ENCODE measurements around the gene GPS1. TPM values are rescaled to one million over a fixed set of nuclear protein-coding genes. Genes with fewer than 3 reads are reported as not detected.

The GPS1 gene
- total RNA-seq, 1 donor from 2014 or later: 102 TPM

DNA sequence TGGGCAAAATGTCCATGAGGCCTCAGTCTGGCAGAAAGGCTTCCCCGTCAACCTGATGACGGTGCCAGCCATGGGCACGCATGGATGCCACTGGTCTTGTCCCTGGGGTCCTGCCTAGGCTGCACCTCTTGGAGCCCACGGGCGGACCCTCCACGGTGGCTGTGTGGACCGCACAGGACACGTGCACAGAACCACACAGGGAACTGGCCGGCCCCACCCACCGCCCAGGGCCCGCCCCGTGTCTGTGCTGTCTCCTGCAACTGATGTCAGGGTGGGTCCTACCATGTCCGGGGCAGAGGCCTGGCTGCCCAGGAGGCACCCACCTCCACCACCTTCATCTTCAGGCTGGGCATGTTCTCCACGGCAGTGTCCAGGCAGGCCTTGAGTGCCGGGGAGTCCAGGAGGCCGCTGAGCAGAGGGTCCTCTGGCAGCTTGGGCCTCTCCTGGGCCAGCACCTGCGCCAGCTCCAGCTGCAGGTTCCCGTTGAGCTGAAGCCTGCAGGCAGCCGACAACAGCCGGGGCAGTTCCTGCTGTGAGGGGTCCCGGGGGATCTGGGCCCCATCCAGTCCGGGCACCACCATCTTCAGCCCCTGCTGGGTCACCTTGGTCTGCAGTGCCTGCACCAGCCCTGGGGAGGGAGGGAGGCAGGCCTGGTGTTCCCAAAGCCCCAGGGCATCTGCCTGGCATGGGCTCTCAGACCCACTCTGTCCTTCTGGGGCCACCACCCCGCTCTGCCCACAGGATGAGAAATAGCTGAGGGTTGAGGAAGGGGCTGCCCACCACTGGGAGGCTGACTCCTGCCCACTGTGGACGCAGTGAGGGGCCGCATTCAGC lies 34.5 kb downstream of the GPS1 start:
- no peaks in the 10 kb centered on the region for H3K36me3 Mint-ChIP-seq (ENCODE audit: low read depth, unreplicated experiment)
- no peak for DNase-seq (ENCODE audit: low read depth)
- Histone ChIP-seq H3K27ac (ENCODE audit: low read depth, low read length) (no peak overlapping the region), H3K4me1 (ENCODE audit: insufficient read depth, low read length) (no peaks in the 10 kb centered on the region), H3K9ac (ENCODE audit: low read length) (no peak overlapping the region), H2AFZ (ENCODE audit: low read depth, low read length) (no peak overlapping the region), H3K4me2 (ENCODE audit: low read length) (no peak overlapping the region), H3K4me3 (ENCODE audit: insufficient read depth, low read depth, low read length) (no peak overlapping the region), H4K20me1 (ENCODE audit: insufficient read depth, low read length) (peaks cover 79% of the 10 kb centered on the region), H3K27me3 (ENCODE audit: insufficient read depth, low read length) (no peaks in the 10 kb centered on the region), H3K79me2 (ENCODE audit: insufficient read depth, low read length) (peaks cover 6% of the 10 kb centered on the region), H3K36me3 (ENCODE audit: insufficient read depth, low read length) (peaks cover 12% of the 10 kb centered on the region), H3K9me3 (ENCODE audit: insufficient read depth, low read depth, low read length) (no peaks in the 10 kb centered on the region)
- no peak overlapping the region for H3K27ac Mint-ChIP-seq (ENCODE audit: unreplicated experiment)
- no peak for FAIRE-seq
- no peak overlapping the region for H3K4me3 Mint-ChIP-seq (ENCODE audit: unreplicated experiment)
- no peaks in the 10 kb centered on the region for H3K4me1 Mint-ChIP-seq (ENCODE audit: low read depth, unreplicated experiment)
- H3K9me3 Mint-ChIP-seq (ENCODE audit: unreplicated experiment): no peaks in the 10 kb centered on the region
- TF ChIP-seq, protein P1, sequence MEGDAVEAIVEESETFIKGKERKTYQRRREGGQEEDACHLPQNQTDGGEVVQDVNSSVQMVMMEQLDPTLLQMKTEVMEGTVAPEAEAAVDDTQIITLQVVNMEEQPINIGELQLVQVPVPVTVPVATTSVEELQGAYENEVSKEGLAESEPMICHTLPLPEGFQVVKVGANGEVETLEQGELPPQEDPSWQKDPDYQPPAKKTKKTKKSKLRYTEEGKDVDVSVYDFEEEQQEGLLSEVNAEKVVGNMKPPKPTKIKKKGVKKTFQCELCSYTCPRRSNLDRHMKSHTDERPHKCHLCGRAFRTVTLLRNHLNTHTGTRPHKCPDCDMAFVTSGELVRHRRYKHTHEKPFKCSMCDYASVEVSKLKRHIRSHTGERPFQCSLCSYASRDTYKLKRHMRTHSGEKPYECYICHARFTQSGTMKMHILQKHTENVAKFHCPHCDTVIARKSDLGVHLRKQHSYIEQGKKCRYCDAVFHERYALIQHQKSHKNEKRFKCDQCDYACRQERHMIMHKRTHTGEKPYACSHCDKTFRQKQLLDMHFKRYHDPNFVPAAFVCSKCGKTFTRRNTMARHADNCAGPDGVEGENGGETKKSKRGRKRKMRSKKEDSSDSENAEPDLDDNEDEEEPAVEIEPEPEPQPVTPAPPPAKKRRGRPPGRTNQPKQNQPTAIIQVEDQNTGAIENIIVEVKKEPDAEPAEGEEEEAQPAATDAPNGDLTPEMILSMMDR (IDR thresholded peaks at IDR 0.05; ENCODE audit: insufficient read depth, low read depth, low read length): no peak
- no peak for TF ChIP-seq EZH2 (IDR thresholded peaks at IDR 0.05; ENCODE audit: insufficient read depth, low read length)
- no peaks in the 10 kb centered on the region for H3K27me3 Mint-ChIP-seq (ENCODE audit: low read depth, unreplicated experiment)

DNA sequence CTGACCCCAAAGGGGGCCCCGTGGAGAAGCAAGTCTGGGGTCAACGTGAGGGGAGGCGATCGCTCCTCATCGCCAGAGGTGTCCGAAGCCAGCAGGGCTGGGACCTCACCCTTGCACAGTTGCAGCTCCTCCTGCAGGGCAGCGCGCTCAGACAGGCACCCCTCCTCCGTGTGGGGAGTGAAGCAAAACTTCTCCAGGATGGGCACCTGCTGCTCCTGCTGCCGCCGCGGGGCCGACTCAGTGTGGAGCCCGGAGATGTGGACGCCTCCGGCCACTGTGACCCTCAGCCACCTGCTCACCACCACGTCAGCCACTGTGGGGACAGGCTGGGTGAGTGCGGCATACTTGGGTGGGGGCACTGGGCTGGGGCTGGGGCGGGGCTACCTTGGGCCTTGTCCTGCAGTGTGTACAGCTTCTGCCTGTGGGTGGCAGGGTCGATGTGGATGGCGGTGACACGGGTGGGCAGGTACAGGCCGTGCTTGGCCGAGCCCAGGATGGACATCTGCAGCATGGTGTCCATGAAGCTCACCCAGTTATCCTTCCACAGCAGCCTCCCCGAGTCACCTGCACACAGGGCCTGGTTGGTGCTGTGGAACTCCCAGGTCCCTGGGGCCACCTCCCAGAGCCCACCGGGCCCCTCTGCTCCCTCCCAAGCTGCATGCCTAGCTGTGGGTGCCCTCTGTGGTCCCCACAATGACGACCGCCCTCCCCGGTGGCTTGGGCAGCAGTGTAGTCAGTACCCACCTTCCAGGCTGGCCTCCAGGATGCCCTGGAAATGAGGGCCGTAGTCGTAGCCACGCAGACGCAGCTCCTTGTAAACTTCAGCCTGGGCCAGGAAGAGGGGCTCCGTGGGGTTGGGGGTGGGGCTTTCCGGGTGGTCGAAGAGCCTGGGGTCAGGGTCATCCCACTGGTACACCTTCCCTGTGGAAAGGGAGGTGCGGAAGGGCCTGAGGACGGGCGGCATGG lies 35.5 kb downstream of the GPS1 start:
- H3K4me2 ChIP-seq (ENCODE audit: low read length): no peak overlapping the region
- H3K27me3 Mint-ChIP-seq (ENCODE audit: low read depth, unreplicated experiment): no peaks in the 10 kb centered on the region
- H3K9me3 Mint-ChIP-seq (ENCODE audit: unreplicated experiment): no peaks in the 10 kb centered on the region
- no peak overlapping the region for H3K4me3 Mint-ChIP-seq (ENCODE audit: unreplicated experiment)
- FAIRE-seq: no peak
- H3K36me3 Mint-ChIP-seq (ENCODE audit: low read depth, unreplicated experiment): no peaks in the 10 kb centered on the region
- no peak for DNase-seq (ENCODE audit: low read depth)
- peaks cover 12% of the 10 kb centered on the region for H3K36me3 ChIP-seq (ENCODE audit: insufficient read depth, low read length)
- H3K27me3 ChIP-seq (ENCODE audit: insufficient read depth, low read length): no peaks in the 10 kb centered on the region
- no peak overlapping the region for H3K4me3 ChIP-seq (ENCODE audit: insufficient read depth, low read depth, low read length)
- H3K9ac ChIP-seq (ENCODE audit: low read length): no peak overlapping the region
- TF ChIP-seq, protein P1 (IDR thresholded peaks at IDR 0.05; ENCODE audit: insufficient read depth, low read depth, low read length): no peak
- H3K27ac Mint-ChIP-seq (ENCODE audit: unreplicated experiment): no peak overlapping the region
- no peak overlapping the region for H3K27ac ChIP-seq (ENCODE audit: low read depth, low read length)
- peaks cover 13% of the 10 kb centered on the region for H3K79me2 ChIP-seq (ENCODE audit: insufficient read depth, low read length)
- peaks cover 83% of the 10 kb centered on the region for H4K20me1 ChIP-seq (ENCODE audit: insufficient read depth, low read length)
- H2AFZ ChIP-seq (ENCODE audit: low read depth, low read length): no peak overlapping the region
- no peaks in the 10 kb centered on the region for H3K4me1 Mint-ChIP-seq (ENCODE audit: low read depth, unreplicated experiment)
- H3K4me1 ChIP-seq (ENCODE audit: insufficient read depth, low read length): no peaks in the 10 kb centered on the region
- H3K9me3 ChIP-seq (ENCODE audit: insufficient read depth, low read depth, low read length): no peaks in the 10 kb centered on the region
